ENCODE results near the gene CNTN1.

DNA sequence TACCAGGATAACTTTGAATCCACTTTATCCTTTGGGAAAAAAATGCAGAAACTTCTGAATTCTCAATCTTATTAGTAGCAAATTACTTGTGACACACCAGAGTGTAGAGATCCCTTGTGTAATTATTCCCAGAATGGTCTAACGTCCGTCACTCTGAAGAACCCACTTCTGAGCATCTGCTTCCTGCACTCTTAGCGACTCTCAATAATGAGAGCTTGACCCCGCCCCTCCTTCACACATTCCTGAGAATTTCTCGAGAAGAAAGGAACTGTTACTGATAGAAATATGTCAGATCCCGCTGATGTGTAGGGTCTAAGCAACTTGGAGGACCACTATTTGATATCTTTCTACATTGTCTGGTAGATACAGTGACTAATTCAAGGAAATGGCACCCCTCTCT, 277.6 kb downstream of the CNTN1 start:
- TF ChIP-seq, protein P1, sequence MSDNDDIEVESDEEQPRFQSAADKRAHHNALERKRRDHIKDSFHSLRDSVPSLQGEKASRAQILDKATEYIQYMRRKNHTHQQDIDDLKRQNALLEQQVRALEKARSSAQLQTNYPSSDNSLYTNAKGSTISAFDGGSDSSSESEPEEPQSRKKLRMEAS (IDR thresholded peaks at IDR 0.05; ENCODE audit: low read depth), result no peak
- no peak for TF ChIP-seq RFX5 (IDR thresholded peaks at IDR 0.05; ENCODE audit: low read length)
- TF ChIP-seq, protein P2, sequence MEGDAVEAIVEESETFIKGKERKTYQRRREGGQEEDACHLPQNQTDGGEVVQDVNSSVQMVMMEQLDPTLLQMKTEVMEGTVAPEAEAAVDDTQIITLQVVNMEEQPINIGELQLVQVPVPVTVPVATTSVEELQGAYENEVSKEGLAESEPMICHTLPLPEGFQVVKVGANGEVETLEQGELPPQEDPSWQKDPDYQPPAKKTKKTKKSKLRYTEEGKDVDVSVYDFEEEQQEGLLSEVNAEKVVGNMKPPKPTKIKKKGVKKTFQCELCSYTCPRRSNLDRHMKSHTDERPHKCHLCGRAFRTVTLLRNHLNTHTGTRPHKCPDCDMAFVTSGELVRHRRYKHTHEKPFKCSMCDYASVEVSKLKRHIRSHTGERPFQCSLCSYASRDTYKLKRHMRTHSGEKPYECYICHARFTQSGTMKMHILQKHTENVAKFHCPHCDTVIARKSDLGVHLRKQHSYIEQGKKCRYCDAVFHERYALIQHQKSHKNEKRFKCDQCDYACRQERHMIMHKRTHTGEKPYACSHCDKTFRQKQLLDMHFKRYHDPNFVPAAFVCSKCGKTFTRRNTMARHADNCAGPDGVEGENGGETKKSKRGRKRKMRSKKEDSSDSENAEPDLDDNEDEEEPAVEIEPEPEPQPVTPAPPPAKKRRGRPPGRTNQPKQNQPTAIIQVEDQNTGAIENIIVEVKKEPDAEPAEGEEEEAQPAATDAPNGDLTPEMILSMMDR (IDR thresholded peaks at IDR 0.05), result no peak
- no peak for TF ChIP-seq SMC3 (IDR thresholded peaks at IDR 0.05; ENCODE audit: low read depth, low read length)
